HG03135 (cell line): ENCODE measurements around the gene HHEX.
"Not testable (repeated sequence)": the region's sequence is repeated elsewhere in the genome, so short reads cannot be mapped to it uniquely, and the experiment has no call there.

Experiments used
- ATAC-seq: cut with Tn5 transposase; IDR thresholded peaks from one replicate; pipeline ENCODE4 v1.9.1; 2021; ENCODE audit warnings: mild to moderate bottlenecking, moderate library complexity; ENCODE audit not compliant: unreplicated experiment

HHEX gene

DNA sequence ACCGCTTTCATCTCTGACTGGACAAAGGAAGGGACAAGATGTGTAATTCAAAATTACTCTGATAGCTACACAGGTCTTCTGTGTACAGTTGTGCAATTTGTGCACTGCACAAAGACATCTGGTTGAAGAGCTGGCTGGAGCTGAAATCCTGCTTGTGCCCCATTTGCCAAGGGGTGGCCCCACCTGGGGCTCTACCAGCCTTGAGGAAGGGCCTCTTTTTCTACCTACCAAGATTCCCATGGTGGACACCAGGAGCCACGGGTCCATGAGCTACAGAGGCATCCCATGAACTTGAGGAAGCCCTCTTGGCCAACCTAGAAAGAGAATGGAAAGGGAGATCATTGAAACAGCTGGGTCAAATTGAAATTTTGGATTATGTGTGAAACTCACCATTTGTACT is 43.2 kb downstream of the HHEX start:
- no peak for ATAC-seq

DNA sequence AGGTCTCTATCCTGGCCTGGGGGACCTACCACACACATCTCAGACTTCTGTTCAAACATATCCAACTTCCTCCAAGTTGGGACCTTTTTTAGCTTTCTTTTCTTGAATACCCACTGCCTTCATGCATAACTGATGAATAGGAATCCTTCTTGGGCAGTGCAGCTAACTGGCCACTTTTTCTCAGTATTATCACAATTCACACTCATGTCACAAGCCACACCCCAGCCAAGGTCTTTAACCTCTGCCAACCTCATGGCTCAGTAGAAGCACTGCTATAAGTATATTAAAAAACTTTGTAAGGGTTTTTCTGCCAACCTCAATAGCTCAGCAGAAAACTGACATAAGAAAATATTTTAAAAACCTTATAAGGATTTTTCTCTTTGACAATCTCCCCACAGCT is 44.5 kb downstream of the HHEX start:
- ATAC-seq, result no peak

DNA sequence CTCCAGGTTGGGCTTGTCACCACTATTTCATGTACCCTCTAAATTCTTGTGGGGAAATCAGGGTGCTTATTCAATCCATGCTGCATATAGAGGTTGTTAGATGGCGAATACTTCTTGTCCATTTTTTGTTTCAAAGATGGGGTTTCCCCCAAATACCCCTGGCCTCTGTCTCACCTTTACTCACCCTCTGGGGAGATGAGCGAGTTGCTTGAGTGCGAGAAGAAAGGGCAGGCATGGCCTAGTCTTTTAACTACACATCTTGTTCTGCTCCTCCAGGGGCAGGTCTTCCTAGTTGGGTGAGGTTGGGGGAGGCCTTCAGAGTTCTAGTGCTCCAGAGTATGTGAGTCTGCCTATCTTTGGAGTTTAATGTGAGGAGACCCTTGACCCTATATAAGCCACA is 46.2 kb downstream of the HHEX start:
- no peak for ATAC-seq

DNA sequence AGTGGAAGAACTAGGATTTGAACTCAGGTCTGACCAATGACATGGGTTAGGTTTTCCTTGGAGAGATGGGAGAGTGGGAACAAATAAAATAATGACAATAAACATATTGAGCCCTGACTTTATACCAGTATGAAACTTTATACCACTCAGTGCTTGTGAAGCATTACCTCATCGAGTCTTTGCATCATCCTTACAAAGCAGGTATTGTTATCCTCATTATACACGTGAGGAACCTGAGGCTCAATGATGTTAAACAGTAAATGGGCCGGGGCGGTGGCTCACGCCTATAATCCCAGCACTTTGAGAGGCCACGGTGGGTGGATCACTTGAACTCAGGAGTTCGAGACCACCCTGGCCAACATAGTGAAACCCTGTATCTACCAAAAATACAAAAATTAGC is 47.7 kb downstream of the HHEX start:
- ATAC-seq, result no peak

DNA sequence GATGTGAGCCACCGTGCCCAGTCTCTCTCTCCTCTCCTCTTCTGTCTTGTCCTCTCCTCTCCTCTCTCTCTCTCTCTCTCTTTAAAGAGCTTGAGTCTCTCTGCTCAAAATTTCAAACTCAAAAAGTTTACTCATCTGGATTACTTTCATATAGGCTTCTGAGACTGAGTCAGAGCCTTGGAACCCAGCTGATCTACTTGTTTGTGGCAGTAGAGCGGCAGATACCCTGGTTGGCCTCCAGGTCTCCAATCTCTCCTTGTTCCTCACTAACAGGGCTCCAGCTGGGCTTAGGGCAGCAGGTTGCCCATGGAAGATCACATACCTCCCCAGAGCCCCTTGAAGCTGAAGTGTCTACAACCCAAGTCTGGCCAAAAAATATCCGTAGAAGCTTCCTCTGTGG is 51.0 kb downstream of the HHEX start:
- no peak for ATAC-seq

DNA sequence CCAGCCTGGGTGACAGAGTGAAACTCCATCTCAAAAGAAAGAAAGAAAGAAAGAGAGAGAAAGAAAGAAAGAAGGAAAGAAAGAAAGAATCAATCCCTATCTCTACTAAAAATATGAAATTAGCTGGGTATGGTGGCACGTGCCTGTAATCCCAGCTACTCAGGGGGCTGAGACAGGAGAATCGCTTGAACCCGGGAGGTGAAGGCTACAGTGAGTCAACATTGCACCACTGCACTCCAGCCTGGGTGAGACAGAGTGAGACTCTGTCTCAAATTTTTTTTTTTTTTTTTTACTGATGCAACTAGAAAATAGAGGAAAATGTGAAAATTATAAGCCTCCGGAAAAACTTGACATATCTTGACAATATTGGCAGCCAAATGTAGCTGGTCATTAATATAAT is 52.0 kb downstream of the HHEX start:
- ATAC-seq, result not testable (repeated sequence)

DNA sequence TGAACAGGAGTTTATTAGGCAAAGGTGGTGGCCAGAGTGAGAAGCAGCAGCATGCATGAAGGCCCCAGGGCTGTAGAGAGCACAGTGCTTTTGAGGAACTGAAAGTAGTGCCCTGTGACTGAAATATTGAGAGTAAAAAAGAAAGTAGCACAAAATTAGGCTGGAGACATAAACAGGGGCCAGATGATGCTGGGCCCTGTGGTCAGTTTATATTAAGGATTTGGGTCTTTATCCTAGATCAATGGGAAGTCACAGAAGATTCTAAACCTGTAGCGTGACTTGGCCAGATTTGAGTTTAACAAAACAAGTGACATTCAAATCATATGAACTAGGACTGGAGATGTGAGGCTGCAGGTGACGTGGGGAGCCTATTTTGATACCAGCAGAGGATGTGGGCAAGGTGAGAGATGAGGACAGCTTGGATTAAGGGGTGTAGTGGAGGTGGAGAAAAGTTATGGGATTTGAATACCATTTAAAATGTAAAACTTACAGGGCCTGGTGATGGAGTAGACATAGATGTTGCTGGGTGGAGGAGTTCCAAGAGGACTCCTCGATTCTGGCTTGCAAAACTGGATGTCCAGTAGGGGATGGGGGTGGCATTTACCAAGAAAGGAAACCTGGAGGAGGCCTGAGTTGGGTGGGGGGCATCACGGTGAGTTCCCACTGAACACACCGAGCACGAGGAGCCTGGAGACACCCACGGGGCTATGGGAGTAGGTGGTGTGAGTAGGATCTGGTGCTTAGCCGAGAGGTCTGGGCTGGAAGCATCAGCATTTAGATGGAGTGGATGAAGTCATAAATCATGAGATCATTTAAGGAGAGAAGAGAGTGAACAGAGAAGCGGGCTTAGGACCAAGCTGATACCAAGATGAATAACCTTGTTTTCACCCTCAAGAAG is 52.8 kb downstream of the HHEX start:
- ATAC-seq, result peak; percentile 95
